GM12878 (cell line): ENCODE measurements around the gene AIG1. TPM values are rescaled to one million over a fixed set of nuclear protein-coding genes. Genes with fewer than 3 reads are reported as not detected.

ENCODE experiments used
- ASH2L ChIP-seq: fragments of 300-600, 200-600 bp; sonication (generic); IDR thresholded peaks from 2 replicates; pipeline ENCODE4 v1.6.1; 2017; ENCODE audit warnings: low read depth, mild to moderate bottlenecking, borderline replicate concordance
- ATF3 ChIP-seq: IDR thresholded peaks from 2 replicates; pipeline ENCODE4 v1.6.1; 2011; ENCODE audit warnings: low read depth, mild to moderate bottlenecking, low read length, moderate library complexity, borderline replicate concordance; ENCODE audit errors: extremely low read depth
- ATF7 ChIP-seq: fragments of 450-650 bp; IDR thresholded peaks from 2 replicates; pipeline ENCODE4 v1.6.1; 2016; ENCODE audit warnings: low read depth, mild to moderate bottlenecking
- CUX1 ChIP-seq: IDR thresholded peaks from 2 replicates; pipeline ENCODE4 v1.6.1; 2012; ENCODE audit warnings: improper control_type of control experiment, low read depth, low read length; ENCODE audit not compliant: insufficient replicate concordance
- EED ChIP-seq: sonication (generic); IDR thresholded peaks from 2 replicates; pipeline ENCODE4 v1.6.1; 2016; ENCODE audit warnings: antibody characterized with exemption, low read depth
- ETV6 ChIP-seq, 2 experiments: fragments of 450-650 bp in 1 of 2; IDR thresholded peaks in 1 of 2; conservative IDR thresholded peaks in 1 of 2; 2 replicates each; pipeline ENCODE4 v1.6.1; 2014; ENCODE audit warnings: antibody characterized with exemption in 1 of 2, borderline replicate concordance in 1 of 2, low read depth in 1 of 2, mild to moderate bottlenecking in 1 of 2, moderate library complexity in 1 of 2
- IKZF1 ChIP-seq: fragments of 450-650 bp; conservative IDR thresholded peaks from 2 replicates; pipeline ENCODE4 v1.6.1; 2017; ENCODE audit warnings: antibody characterized with exemption, mild to moderate bottlenecking
- IRF4 ChIP-seq: IDR thresholded peaks from 2 replicates; pipeline ENCODE4 v1.6.1; 2011; ENCODE audit warnings: low read depth, low read length
- JUNB ChIP-seq: IDR thresholded peaks from 2 replicates; pipeline ENCODE4 v1.6.1; 2016; ENCODE audit warnings: antibody characterized with exemption, mild to moderate bottlenecking
- MEF2A ChIP-seq: IDR thresholded peaks from 2 replicates; pipeline ENCODE4 v1.6.1; 2011; ENCODE audit warnings: low read depth, mild to moderate bottlenecking, low read length, moderate library complexity; ENCODE audit not compliant: insufficient read depth
- MEF2B ChIP-seq: fragments of 450-650 bp; IDR thresholded peaks from 2 replicates; pipeline ENCODE4 v1.6.1; 2018; ENCODE audit warnings: mild to moderate bottlenecking, moderate library complexity; ENCODE audit not compliant: partially characterized antibody, poor library complexity, severe bottlenecking
- MTA3 ChIP-seq: IDR thresholded peaks from 2 replicates; pipeline ENCODE4 v1.6.1; 2012; ENCODE audit warnings: low read length, inconsistent platforms, borderline replicate concordance
- NFIC ChIP-seq: IDR thresholded peaks from 2 replicates; pipeline ENCODE4 v1.6.1; 2012; ENCODE audit warnings: low read depth, mild to moderate bottlenecking, inconsistent platforms, low read length, moderate library complexity
- NR2F1 ChIP-seq: fragments of 450-650 bp; conservative IDR thresholded peaks from 2 replicates; pipeline ENCODE4 v1.6.1; 2017; ENCODE audit warnings: mild to moderate bottlenecking
- RELB ChIP-seq: fragments of 450-650 bp; IDR thresholded peaks from 2 replicates; pipeline ENCODE4 v1.6.1; 2017; ENCODE audit warnings: low read depth, mild to moderate bottlenecking, moderate library complexity
- RUNX3 ChIP-seq: IDR thresholded peaks from 2 replicates; pipeline ENCODE4 v1.6.1; 2012; ENCODE audit warnings: low read length, inconsistent platforms
- polyA plus RNA-seq, 11 experiments: library from polyadenylated mRNA; depleted of rRNA in 4 of 11; unstranded in 6 of 11; stranded (reverse) in 5 of 11; fragments of >200 nt; fragmentation: Nextera tagmentation in 4 of 11; fragmentation: Illumina TruSeq in 1 of 11; extraction: Ambion mirVana in 4 of 11; extraction: Trizol in 1 of 11; gene quantifications; 1 replicate in 1 of 11; 2 replicates in 10 of 11; pipeline versions ENCODE4 v1.2.1 to v1.2.3, GENCODE V29; 2011 to 2016; ENCODE audit warnings: inconsistent platforms in 2 of 11, missing spikeins in 2 of 11, low read depth in 1 of 11
- total RNA-seq, 4 experiments: library from RNA; depleted of rRNA in 3 of 4; stranded (reverse); fragments of >200 nt in 3 of 4; fragmentation: Illumina TruSeq in 1 of 4; extraction: Trizol in 1 of 4; gene quantifications; 2 replicates each; pipeline versions ENCODE4 v1.2.1 to v1.2.3, GENCODE V29; 2013 to 2021
- TF ChIP-seq, protein P1 (sequence below): IDR thresholded peaks from 2 replicates; pipeline ENCODE4 v1.6.1; 2012; ENCODE audit warnings: low read depth, low read length, improper control_type of control experiment

Gene AIG1
- total and polyA plus RNA-seq, 10 of the 15 experiments (the other 5 are each of a cell fraction or from before 2014, with no cell fraction given) = 27.0 to 74.5 (median 36.4) TPM

- TF ChIP-seq ATF7 (0 out of 2 replicates have a peak, but pooled peaks have one; percentile 17), MTA3 (no peak), ASH2L (no peak), CUX1 (no peak), EED (peak; percentile 88), ATF3 (no peak), IRF4 (0 out of 2 replicates have a peak, but pooled peaks have one; percentile 27), JUNB (no peak), NR2F1 (no peak), MEF2B (peak; percentile 48), RELB (peak; percentile 50; the same call in 1 of the 2 replicates), ETV6 (conservative IDR thresholded peaks at IDR 0.05 in 1 of 2, IDR thresholded peaks at IDR 0.05 in 1 of 2; ENCODE audit: borderline replicate concordance in 1 of 2, low read depth in 1 of 2) (peak in 1 of 2 experiments; percentile 68; a peak in 2 of 4 replicates), MEF2A (peak; percentile 83), NFIC (peak; percentile 56; the same call in 1 of the 2 replicates), IKZF1 (peak; percentile 78), RUNX3 (peak; percentile 51; the same call in 1 of the 2 replicates)
- TF ChIP-seq, protein P1, sequence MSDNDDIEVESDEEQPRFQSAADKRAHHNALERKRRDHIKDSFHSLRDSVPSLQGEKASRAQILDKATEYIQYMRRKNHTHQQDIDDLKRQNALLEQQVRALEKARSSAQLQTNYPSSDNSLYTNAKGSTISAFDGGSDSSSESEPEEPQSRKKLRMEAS = no peak
- TF ChIP-seq, all 136 proteins: peak for 17
These were observed 37.5 kb downstream of the AIG1 start (continued) for GRCh38 chr6:143098054-143098671.
